Upper lobe of left lung (tissue), 4 donors: Measurements from ENCODE around the gene CSNK1A1.
A peak's percentile ranks its signal among the peaks of the same experiment; 100 is the strongest.

Experiments
- POLR2A ChIP-seq, 4 donors: fragments of 450-650 bp; IDR thresholded peaks; one replicate each; pipeline ENCODE4 v1.5.1; 2016 to 2017; ENCODE audit warnings: antibody characterized with exemption in 4 of 4, mild to moderate bottlenecking in 2 of 4
- TF ChIP-seq, protein P1 (sequence below), 6 experiments: fragments of 450-650 bp in 4 of 6; fragments of 200-600 bp in 2 of 6; sonication (generic) in 2 of 6; IDR thresholded peaks; one replicate each; pipeline ENCODE4 v1.5.1; 2016 to 2019; ENCODE audit warnings: antibody characterized with exemption in 6 of 6

DNA sequence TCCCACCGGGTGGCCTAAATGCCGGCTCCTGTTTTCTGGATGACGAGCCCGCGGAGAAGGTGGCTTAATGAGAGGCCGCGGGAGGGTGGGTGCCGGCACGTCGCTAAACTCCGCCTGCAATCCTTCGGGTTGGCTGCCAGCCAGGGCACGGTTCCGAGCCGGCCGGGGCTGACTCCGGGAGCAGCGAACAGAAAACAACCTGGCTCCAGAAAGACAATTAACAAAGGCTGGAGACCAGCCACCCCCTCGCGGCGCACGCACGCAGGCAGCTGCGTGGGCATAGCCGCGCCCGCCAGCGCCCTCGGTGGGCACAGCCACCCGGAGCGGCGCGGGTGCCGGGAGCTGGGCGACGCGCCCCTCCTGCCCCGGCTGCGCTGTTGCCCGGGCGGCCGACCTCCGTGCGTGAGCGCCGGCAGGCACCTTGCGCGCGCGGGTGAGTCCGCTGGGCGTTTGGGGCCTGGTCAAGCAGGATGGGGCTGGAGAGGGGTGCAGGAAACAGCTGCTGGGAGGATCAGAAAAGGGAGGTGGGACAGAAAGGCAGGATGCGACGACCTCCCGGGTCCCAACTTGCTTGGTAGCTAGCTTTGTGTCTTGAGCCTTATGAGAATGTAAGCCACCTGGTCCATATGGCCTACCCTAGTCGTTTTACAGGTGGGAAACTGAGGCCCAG, 30.1 kb upstream of the CSNK1A1 start, which contains the start of gene ARHGEF37:
- TF ChIP-seq, protein P1, sequence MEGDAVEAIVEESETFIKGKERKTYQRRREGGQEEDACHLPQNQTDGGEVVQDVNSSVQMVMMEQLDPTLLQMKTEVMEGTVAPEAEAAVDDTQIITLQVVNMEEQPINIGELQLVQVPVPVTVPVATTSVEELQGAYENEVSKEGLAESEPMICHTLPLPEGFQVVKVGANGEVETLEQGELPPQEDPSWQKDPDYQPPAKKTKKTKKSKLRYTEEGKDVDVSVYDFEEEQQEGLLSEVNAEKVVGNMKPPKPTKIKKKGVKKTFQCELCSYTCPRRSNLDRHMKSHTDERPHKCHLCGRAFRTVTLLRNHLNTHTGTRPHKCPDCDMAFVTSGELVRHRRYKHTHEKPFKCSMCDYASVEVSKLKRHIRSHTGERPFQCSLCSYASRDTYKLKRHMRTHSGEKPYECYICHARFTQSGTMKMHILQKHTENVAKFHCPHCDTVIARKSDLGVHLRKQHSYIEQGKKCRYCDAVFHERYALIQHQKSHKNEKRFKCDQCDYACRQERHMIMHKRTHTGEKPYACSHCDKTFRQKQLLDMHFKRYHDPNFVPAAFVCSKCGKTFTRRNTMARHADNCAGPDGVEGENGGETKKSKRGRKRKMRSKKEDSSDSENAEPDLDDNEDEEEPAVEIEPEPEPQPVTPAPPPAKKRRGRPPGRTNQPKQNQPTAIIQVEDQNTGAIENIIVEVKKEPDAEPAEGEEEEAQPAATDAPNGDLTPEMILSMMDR (IDR thresholded peaks at IDR 0.05) = no peak
- peak in 1 of 4 donors; percentile 63 for TF ChIP-seq POLR2A (IDR thresholded peaks at IDR 0.05)
